ENCODE data around the gene PGBD2.

DNA sequence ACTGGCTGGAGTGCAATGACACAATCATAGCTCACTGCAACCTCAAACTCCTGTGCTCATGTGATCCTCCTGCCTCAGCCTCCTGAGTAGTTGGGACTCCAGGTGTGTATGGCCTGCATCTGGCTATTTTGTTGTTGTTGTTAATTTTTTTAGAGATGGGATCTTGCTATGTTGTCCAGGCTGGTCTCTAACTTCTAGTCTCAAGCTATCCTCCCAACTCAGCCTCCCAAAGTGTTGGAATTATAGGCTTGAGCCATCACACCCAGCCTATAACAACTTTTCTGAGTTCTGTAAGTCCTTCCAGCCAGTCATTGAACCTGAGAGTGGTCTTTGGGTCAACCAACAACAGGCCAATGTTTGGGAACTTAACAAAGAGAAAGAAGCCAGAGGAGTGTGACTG lies 11.2 kb upstream of the PGBD2 start:
- TF ChIP-seq RBBP5 (conservative IDR thresholded peaks at IDR 0.05) (no peak), CTCF (IDR thresholded peaks at IDR 0.05 in 2 of 3, conservative IDR thresholded peaks at IDR 0.05 in 1 of 3; ENCODE audit: control insufficient read depth in 2 of 3, extremely low read depth in 1 of 3, insufficient read depth in 1 of 3, low read depth in 3 of 3, low read length in 3 of 3) (no peak), POLR2A (IDR thresholded peaks at IDR 0.05; ENCODE audit: low read depth, low read length) (no peak), HDAC2 (IDR thresholded peaks at IDR 0.05) (no peak), ZBTB11 (CRISPR knock-in tag; IDR thresholded peaks at IDR 0.05) (no peak), CBFB (IDR thresholded peaks at IDR 0.05; ENCODE audit: low read depth) (no peak), TARDBP (IDR thresholded peaks at IDR 0.05; ENCODE audit: borderline replicate concordance) (no peak), EP300 (IDR thresholded peaks at IDR 0.05; ENCODE audit: borderline replicate concordance in 1 of 2, control insufficient read depth in 1 of 2, low read depth in 2 of 2, low read length in 2 of 2) (no peak), RFX5 (IDR thresholded peaks at IDR 0.05; ENCODE audit: low read depth, low read length) (no peak), SP1 (IDR thresholded peaks at IDR 0.05; ENCODE audit: low read depth, low read length) (no peak)
- TF ChIP-seq, protein P1, sequence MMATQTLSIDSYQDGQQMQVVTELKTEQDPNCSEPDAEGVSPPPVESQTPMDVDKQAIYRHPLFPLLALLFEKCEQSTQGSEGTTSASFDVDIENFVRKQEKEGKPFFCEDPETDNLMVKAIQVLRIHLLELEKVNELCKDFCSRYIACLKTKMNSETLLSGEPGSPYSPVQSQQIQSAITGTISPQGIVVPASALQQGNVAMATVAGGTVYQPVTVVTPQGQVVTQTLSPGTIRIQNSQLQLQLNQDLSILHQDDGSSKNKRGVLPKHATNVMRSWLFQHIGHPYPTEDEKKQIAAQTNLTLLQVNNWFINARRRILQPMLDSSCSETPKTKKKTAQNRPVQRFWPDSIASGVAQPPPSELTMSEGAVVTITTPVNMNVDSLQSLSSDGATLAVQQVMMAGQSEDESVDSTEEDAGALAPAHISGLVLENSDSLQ (IDR thresholded peaks at IDR 0.05): no peak
